Coronary artery (tissue), 2 donors: ENCODE results near the gene ALS2.
"Not testable (repeated sequence)": the region's sequence is repeated elsewhere in the genome, so short reads cannot be mapped to it uniquely, and the experiment has no call there.

ENCODE experiments used
- DNase-seq: peaks from one replicate; pipeline ENCODE4 v3.0.0-alpha.2; 2017; ENCODE audit warnings: low spot score
- H3K27ac ChIP-seq, 2 donors: fragments of 200-600 bp; sonication (generic); one replicate each; pipeline ENCODE4 v1.5.1; 2016 to 2019
- H3K4me3 ChIP-seq: fragments of 200-600 bp; sonication (generic); 2 replicates; pipeline ENCODE4 v1.5.1; 2016; ENCODE audit warnings: mild to moderate bottlenecking, moderate library complexity
- CTCF ChIP-seq: fragments of 200-600 bp; sonication (generic); IDR thresholded peaks from one replicate; pipeline ENCODE4 v1.5.1; 2019; ENCODE audit warnings: antibody characterized with exemption

ALS2 gene

GRCh38 chr2:201769666-201770373, 10.9 kb downstream of the ALS2 start:
- Histone ChIP-seq H3K27ac (no peak overlapping the region), H3K4me3 (no peak overlapping the region)
- TF ChIP-seq CTCF, result no peak
- no peak for DNase-seq

GRCh38 chr2:201768918-201769317, 11.8 kb downstream of the ALS2 start:
- DNase-seq, result no peak
- H3K27ac ChIP-seq, result no peak overlapping the region
- no peak overlapping the region for H3K4me3 ChIP-seq
- TF ChIP-seq CTCF, result no peak

GRCh38 chr2:201765799-201766198, 14.9 kb downstream of the ALS2 start:
- Histone ChIP-seq H3K27ac (no peak overlapping the region), H3K4me3 (no peak overlapping the region)
- DNase-seq, result no peak
- TF ChIP-seq CTCF, result no peak

- not testable (repeated sequence) for H3K4me3 ChIP-seq, H3K27ac ChIP-seq, DNase-seq
Measured at GRCh38 chr2:201764469-201764868, 16.3 kb downstream of the ALS2 start.

- no peak for TF ChIP-seq CTCF
- no peak overlapping the region for H3K4me3 ChIP-seq
- no peak for DNase-seq
- no peak overlapping the region for H3K27ac ChIP-seq
Measured at GRCh38 chr2:201761101-201761500, 19.6 kb downstream of the ALS2 start.

- Histone ChIP-seq H3K4me3 (no peak overlapping the region), H3K27ac (no peak overlapping the region)
- no peak for DNase-seq
- no peak for TF ChIP-seq CTCF
Measured at GRCh38 chr2:201759567-201759966, 21.2 kb downstream of the ALS2 start.

GRCh38 chr2:201758873-201759272, 21.9 kb downstream of the ALS2 start:
- no peak for TF ChIP-seq CTCF
- DNase-seq, result no peak
- no peak overlapping the region for H3K27ac ChIP-seq
- no peak overlapping the region for H3K4me3 ChIP-seq
